Neural crest cell (in vitro differentiated cells): ENCODE results near the gene GLRA1. TPM values are rescaled to one million over a fixed set of nuclear protein-coding genes. Genes with fewer than 3 reads are reported as not detected.
A peak's percentile ranks its signal among the peaks of the same experiment; 100 is the strongest.
"Not testable (repeated sequence)": the region's sequence is repeated elsewhere in the genome, so short reads cannot be mapped to it uniquely, and the experiment has no call there.

Experiments
- DNase-seq: peaks from one replicate; pipeline ENCODE4 v3.0.0; 2021; ENCODE audit warnings: low read depth, mixed read lengths, low spot score
- H3K27ac Mint-ChIP-seq: one replicate; pipeline ENCODE4 v1.8.0; 2021; ENCODE audit warnings: mild to moderate bottlenecking, mixed read lengths; ENCODE audit not compliant: unreplicated experiment
- H3K27me3 Mint-ChIP-seq: 2 replicates; pipeline ENCODE4 v1.8.0; 2021; ENCODE audit warnings: low read depth, mild to moderate bottlenecking, mixed read lengths
- H3K36me3 Mint-ChIP-seq: 2 replicates; pipeline ENCODE4 v1.8.0; 2021; ENCODE audit warnings: low read depth, mild to moderate bottlenecking, mixed read lengths
- H3K4me1 Mint-ChIP-seq: 2 replicates; pipeline ENCODE4 v1.8.0; 2021; ENCODE audit warnings: mixed read lengths
- H3K4me3 Mint-ChIP-seq: one replicate; pipeline ENCODE4 v1.8.0; 2021; ENCODE audit warnings: mild to moderate bottlenecking, mixed read lengths
- H3K9me3 Mint-ChIP-seq: 2 replicates; pipeline ENCODE4 v1.8.0; 2021; ENCODE audit warnings: mixed read lengths
- CTCF ChIP-seq: fragments of 200-600 bp; sonication (generic); conservative IDR thresholded peaks from 2 replicates; pipeline ENCODE4 v1.5.0; 2021; ENCODE audit warnings: antibody characterized with exemption, mild to moderate bottlenecking
- total RNA-seq: library from RNA; stranded (reverse); gene quantifications from 2 replicates; pipeline ENCODE4 v1.2.1, GENCODE V29; 2021

Gene GLRA1
- total RNA-seq, 1 donor from 2014 or later: 0.21 TPM

- no peak overlapping the region for H3K27ac Mint-ChIP-seq
Observed at GRCh38 chr5:151896031-151896691, 28.5 kb downstream of the GLRA1 start.

DNA sequence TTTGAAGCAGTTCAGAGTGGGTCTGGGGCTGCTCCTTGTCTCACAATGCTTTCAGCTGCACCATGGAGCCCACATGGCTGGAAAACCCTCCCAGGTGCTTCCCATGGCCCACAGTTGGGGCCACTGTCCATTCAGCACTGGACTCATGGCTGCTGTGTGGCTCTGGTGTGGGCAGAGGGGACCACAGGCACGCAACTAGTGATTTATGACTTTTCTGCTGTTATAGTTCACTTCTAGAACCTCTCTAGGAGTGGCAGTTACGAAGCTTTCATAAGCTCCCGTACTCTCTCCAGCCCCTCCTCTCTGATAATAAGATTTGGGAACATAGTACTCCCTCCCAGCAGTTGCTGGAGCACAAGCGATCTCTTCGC is 29.0 kb downstream of the GLRA1 start:
- H3K27ac Mint-ChIP-seq: no peak overlapping the region
- H3K9me3 Mint-ChIP-seq: no peaks in the 10 kb centered on the region
- H3K36me3 Mint-ChIP-seq: no peaks in the 10 kb centered on the region
- DNase-seq: no peak
- H3K4me3 Mint-ChIP-seq: no peak overlapping the region
- no peaks in the 10 kb centered on the region for H3K4me1 Mint-ChIP-seq
- no peak for TF ChIP-seq CTCF
- H3K27me3 Mint-ChIP-seq: peaks cover 12% of the 10 kb centered on the region

More at GRCh38 chr5:151896031-151896691, 28.5 kb downstream of the GLRA1 start:
- Mint-ChIP-seq H3K27me3 (peaks cover 13% of the 10 kb centered on the region), H3K9me3 (no peaks in the 10 kb centered on the region), H3K36me3 (no peaks in the 10 kb centered on the region), H3K4me1 (no peaks in the 10 kb centered on the region), H3K4me3 (no peak overlapping the region)
- no peak for DNase-seq
- no peak for TF ChIP-seq CTCF

GRCh38 chr5:151893485-151893884 is 31.2 kb downstream of the GLRA1 start:
- H3K9me3 Mint-ChIP-seq, H3K27me3 Mint-ChIP-seq, DNase-seq, H3K27ac Mint-ChIP-seq, H3K4me1 Mint-ChIP-seq, H3K4me3 Mint-ChIP-seq, H3K36me3 Mint-ChIP-seq: not testable (repeated sequence)

GRCh38 chr5:151892393-151892792 is 32.3 kb downstream of the GLRA1 start:
- Mint-ChIP-seq H3K4me3 (no peak overlapping the region), H3K36me3 (no peaks in the 10 kb centered on the region), H3K4me1 (no peaks in the 10 kb centered on the region), H3K27me3 (no peaks in the 10 kb centered on the region), H3K9me3 (no peaks in the 10 kb centered on the region), H3K27ac (no peak overlapping the region)
- no peak for DNase-seq
- TF ChIP-seq CTCF: no peak

GRCh38 chr5:151890299-151890698 is 34.4 kb downstream of the GLRA1 start:
- Mint-ChIP-seq H3K27me3 (peaks cover 3% of the 10 kb centered on the region), H3K36me3 (no peaks in the 10 kb centered on the region), H3K4me1 (no peaks in the 10 kb centered on the region), H3K27ac (no peak overlapping the region), H3K9me3 (no peaks in the 10 kb centered on the region), H3K4me3 (no peak overlapping the region)
- peak; percentile 21 for TF ChIP-seq CTCF
- no peak for DNase-seq

DNA sequence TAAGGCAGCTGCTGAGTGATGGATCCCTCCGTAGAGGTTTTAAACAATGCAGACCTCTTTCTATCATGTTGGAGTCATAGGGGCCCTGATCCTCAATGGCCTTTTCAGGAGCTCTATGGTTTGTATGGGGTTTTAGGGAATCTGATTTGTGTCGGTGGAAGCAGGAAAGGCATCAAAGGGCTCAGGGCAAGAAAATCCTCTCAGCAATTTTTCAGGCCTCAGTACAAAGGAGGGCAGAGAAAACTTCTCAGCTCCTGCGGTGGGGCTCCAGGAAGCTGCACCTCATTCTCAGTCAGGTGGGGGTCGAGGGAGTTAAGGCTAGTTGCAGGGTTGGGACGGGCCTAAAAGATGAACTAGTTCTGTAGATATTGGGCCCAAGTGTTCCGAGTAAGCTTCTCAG is 35.0 kb downstream of the GLRA1 start:
- peaks cover 3% of the 10 kb centered on the region for H3K27me3 Mint-ChIP-seq

More for the DNA sequence above, 35.0 kb downstream of the GLRA1 start:
- no peak for TF ChIP-seq CTCF
- Mint-ChIP-seq H3K4me1 (no peaks in the 10 kb centered on the region), H3K36me3 (no peaks in the 10 kb centered on the region), H3K4me3 (no peak overlapping the region), H3K9me3 (no peaks in the 10 kb centered on the region), H3K27ac (no peak overlapping the region)
- DNase-seq: no peak
